ENCODE measurements around the gene FSTL5. TPM values are rescaled to one million over a fixed set of nuclear protein-coding genes. Genes with fewer than 3 reads are reported as not detected.

FSTL5 gene
- total and polyA plus RNA-seq, 4 donors: 0.01 to 0.08 TPM; not detected in 2

GRCh38 chr4:161604516-161605300, 559.1 kb downstream of the FSTL5 start:
- H3K4me3 ChIP-seq (ENCODE audit: low read depth in 1 of 3, low read length in 3 of 3): no peak overlapping the region
- no peak for DNase-seq (ENCODE audit: low spot score)
- 52% methylated on average over 4 of the region's 4 CpGs for WGBS
- H3K9me3 ChIP-seq (ENCODE audit: control insufficient read depth in 4 of 4, low read length in 3 of 4): no peaks in the 10 kb centered on the region
- H3K27ac ChIP-seq (ENCODE audit: low read depth in 1 of 2, low read length in 2 of 2): no peak overlapping the region
- H3K36me3 ChIP-seq (ENCODE audit: control insufficient read depth in 4 of 4, insufficient read depth in 3 of 4, low read depth in 1 of 4, low read length in 3 of 4): no peaks in the 10 kb centered on the region
- TF ChIP-seq FOXA1 (IDR thresholded peaks at IDR 0.05) (no peak), HNF4G (IDR thresholded peaks at IDR 0.05) (no peak), RXRA (IDR thresholded peaks at IDR 0.05) (no peak), FOXA2 (IDR thresholded peaks at IDR 0.05) (no peak), GABPA (IDR thresholded peaks at IDR 0.05 in 1 of 2, conservative IDR thresholded peaks at IDR 0.05 in 1 of 2) (no peak), REST (IDR thresholded peaks at IDR 0.05) (no peak), NR2F2 (IDR thresholded peaks at IDR 0.05) (no peak), TAF1 (conservative IDR thresholded peaks at IDR 0.05) (no peak), YY1 (IDR thresholded peaks at IDR 0.05) (no peak), RAD21 (IDR thresholded peaks at IDR 0.05) (no peak), EGR1 (IDR thresholded peaks at IDR 0.05; ENCODE audit: low read depth in 2 of 2) (no peak), SP1 (IDR thresholded peaks at IDR 0.05) (no peak), HNF4A (conservative IDR thresholded peaks at IDR 0.05) (no peak), JUND (IDR thresholded peaks at IDR 0.05) (no peak), ZBTB33 (IDR thresholded peaks at IDR 0.05) (no peak)
- TF ChIP-seq, protein P1, sequence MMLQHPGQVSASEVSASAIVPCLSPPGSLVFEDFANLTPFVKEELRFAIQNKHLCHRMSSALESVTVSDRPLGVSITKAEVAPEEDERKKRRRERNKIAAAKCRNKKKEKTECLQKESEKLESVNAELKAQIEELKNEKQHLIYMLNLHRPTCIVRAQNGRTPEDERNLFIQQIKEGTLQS (IDR thresholded peaks at IDR 0.05): no peak
- TF ChIP-seq, protein P2, sequence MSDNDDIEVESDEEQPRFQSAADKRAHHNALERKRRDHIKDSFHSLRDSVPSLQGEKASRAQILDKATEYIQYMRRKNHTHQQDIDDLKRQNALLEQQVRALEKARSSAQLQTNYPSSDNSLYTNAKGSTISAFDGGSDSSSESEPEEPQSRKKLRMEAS (IDR thresholded peaks at IDR 0.05): no peak
- TF ChIP-seq, protein P3, sequence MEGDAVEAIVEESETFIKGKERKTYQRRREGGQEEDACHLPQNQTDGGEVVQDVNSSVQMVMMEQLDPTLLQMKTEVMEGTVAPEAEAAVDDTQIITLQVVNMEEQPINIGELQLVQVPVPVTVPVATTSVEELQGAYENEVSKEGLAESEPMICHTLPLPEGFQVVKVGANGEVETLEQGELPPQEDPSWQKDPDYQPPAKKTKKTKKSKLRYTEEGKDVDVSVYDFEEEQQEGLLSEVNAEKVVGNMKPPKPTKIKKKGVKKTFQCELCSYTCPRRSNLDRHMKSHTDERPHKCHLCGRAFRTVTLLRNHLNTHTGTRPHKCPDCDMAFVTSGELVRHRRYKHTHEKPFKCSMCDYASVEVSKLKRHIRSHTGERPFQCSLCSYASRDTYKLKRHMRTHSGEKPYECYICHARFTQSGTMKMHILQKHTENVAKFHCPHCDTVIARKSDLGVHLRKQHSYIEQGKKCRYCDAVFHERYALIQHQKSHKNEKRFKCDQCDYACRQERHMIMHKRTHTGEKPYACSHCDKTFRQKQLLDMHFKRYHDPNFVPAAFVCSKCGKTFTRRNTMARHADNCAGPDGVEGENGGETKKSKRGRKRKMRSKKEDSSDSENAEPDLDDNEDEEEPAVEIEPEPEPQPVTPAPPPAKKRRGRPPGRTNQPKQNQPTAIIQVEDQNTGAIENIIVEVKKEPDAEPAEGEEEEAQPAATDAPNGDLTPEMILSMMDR (IDR thresholded peaks at IDR 0.05; ENCODE audit: low read depth, low read length, missing input control): no peak
- no peaks in the 10 kb centered on the region for H3K4me1 ChIP-seq (ENCODE audit: control insufficient read depth in 4 of 4, insufficient read depth in 4 of 4, low read length in 3 of 4)
- H3K27me3 ChIP-seq (ENCODE audit: control insufficient read depth in 4 of 4, insufficient read depth in 4 of 4, low read length in 3 of 4): no peaks in the 10 kb centered on the region
- H3K9ac ChIP-seq (ENCODE audit: low read depth in 1 of 2, low read length in 2 of 2): no peak overlapping the region
